ENCODE results near the gene PRMT7.

The PRMT7 gene

DNA sequence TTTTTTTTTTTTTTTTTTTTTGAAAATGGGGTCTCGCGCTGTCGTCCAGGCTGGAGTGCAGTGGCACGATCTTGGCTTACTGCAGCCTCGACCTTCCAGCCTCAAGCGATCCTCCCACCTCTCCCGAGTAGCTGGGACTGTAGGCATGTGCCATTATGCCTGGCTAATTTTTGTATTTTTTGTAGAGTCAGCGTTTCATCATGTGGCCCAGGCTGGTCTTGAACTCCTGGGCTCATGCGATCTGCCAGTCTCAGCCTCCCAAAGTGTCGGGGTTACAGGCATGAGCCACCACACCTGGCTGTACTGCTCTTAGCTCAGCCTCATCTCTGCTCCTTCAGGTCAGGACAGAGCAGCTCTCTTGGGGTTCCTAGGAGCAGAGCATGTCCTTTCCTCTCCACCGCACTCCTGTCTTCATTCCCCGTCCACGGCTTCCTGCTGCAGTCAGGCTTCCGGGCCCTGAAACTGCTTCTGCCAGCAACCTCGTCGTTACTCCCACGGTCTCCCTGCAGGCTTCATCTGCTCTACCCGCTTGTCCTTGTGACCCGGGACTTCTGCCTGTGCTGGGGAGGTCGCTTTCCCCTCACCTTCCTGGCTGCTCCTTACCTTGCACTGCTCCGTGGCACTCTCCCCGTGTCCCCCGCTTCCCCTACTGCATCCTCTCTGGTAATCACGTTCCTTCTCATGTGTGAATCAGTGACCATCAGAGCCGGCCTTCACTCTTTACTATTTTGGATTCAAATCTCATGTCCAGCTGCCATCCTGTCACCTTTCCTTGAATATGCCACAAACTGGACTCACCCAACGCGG lies 38.0 kb downstream of the PRMT7 start:
- DNase-seq, result no peak

DNA sequence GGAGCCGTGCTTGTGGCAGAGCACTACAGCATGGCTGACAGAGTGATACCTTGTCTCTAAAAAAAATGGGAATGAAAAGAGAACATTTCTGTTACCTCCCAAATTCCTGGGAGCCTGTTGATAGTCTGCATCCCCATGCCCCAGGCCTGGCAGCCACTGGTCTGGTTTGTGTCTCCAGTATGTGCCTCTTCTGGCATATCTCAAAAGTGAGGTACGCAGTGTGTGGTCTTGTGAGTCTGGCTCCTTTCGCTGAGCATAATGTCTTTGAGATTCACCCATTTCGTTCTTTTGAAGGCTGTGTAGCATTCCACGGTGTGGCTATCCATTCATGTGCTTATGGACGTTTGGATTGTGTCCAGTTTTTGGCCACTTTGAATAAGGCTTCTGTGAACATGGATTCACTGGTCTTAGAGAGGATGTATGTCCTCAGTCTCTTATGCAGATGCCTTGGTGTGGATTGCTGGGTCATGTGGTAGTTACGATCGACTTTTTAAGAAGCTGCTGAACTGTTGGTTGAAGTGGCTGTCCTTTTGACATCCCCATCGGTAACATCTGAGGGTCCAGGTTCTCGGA lies 39.1 kb downstream of the PRMT7 start:
- DNase-seq, result no peak

DNA sequence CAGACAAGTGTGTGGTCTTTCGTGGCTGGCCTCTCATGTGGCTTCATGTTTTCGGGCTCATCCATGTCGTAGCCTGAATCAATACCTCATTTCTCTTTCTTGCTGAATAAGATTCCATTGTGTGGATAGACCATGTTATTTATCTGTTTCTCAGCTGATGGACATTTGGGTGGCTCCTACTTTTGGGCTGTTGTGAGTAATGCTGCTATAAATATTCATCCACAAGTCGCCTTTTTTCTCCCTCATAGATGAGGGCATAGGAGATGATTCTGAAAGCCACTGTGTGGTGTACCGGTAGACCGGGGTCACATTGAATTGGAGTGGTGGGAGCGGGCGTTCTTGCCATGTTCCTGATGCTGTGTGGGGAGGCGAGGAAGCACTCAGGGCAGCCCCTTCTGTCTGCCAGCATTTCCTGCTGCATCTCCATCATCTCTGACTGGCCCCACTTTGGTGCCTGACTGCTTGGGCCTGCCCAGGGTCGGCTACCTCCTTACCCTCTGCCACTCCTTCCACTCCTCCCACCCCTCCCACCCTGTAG lies 40.1 kb downstream of the PRMT7 start:
- DNase-seq, result no peak

DNA sequence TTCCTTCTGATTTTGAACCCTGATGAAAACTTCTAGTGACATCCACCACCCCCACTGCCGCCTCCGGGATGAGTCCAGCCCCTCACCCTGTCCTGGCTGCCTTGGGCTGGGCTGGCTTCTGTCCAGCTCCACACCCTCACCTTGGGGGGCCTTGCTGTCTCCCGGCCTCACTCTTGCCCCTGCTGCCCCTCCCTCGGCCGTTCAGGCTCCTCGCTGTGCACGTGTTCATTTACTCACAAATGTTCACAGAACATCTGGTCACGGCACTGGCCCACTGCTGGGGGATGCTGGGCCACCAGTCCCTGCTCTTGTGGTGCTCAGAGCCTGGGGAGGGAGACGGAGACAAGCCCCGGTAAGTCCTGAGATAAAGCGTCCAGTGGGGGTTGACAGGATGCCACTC lies 40.6 kb downstream of the PRMT7 start:
- DNase-seq, result no peak

DNA sequence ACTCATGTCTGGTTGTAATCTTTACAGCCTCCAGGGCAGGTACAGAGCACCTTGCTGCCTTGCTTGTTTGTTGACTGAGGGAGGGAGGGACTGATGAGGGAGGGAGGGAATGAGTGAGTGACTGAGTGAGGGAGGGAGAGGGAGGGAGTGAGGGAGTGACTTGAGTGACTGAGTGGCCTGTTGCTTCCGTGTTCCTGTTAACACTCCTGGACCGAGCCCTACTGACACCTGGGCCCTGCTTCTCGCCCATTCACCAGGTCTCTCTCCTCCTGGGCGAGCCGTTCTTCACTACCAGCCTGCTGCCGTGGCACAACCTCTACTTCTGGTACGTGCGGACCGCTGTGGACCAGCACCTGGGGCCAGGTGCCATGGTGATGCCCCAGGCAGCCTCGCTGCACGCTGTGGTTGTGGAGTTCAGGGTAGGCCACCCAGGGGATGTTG lies 41.2 kb downstream of the PRMT7 start:
- no peak for DNase-seq

DNA sequence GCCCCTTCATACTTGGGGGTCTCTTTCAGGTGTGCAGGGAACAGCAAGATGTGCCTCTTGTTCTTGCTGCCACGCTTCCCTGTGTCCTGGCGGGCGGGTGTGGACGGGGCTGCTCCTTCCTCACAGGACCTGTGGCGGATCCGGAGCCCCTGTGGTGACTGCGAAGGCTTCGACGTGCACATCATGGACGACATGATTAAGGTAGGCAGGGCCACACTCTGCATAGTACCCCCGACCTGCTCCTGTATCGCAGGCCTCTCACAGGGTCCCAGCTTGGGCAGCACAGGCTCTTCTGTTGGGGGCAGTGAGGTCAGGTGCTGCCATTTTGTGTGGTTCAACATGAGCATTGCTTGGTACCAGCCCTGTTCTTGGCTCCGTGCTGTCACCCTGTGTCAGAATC lies 42.5 kb downstream of the PRMT7 start:
- DNase-seq, result no peak

DNA sequence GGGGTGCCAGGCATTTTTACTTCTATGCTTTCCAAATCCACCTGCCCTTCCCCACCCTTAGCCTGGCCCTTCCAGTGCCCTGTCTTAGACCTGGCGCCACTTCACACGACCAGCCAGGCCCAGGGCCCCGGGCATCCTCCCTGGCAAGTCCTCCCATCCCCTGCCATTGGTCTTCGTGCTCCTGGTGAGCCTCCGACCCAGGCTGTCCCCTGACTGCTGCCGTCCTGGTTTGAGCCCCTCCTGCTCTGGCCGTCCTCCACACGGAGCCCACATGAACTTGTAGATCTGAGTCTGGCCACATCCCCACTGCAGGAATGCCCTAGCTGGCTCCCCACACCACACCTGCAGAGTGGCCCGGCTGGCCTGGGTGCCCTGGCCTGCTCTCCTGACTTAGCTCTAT lies 44.0 kb downstream of the PRMT7 start:
- no peak for DNase-seq

DNA sequence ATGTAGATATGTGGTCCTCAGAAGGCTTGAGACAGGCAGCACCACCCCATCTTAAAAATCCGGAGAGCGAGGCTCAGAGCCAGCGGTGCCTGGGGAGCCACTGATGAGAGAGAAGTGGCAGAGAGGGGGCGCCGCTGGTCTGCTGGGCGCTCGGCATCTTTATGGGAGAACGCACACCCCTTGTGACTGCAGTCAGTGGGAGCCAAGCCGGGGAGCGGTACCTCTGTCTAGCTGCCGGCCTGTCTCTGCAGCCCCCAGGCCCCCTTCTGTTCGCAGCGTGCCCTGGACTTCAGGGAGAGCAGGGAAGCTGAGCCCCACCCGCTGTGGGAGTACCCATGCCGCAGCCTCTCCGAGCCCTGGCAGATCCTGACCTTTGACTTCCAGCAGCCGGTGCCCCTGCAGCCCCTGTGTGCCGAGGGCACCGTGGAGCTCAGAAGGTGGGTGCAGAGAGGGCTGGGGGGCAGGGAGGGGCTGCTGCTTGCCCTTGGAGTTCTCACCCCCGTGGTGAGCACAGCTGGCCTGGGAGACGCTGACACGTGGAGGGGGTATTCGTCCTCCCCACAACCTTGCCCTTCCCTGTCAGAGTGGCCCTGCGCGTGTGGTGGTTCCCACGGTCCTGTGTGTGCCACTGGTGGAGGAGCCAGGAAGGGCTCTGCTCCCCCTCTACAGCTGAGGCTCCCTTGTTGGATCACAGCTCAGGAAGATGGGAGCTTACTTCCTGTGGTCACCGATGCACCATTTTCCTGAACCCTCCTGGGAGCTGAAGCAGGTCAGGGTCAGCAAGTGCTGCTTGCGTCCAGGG lies 44.8 kb downstream of the PRMT7 start:
- no peak for DNase-seq

DNA sequence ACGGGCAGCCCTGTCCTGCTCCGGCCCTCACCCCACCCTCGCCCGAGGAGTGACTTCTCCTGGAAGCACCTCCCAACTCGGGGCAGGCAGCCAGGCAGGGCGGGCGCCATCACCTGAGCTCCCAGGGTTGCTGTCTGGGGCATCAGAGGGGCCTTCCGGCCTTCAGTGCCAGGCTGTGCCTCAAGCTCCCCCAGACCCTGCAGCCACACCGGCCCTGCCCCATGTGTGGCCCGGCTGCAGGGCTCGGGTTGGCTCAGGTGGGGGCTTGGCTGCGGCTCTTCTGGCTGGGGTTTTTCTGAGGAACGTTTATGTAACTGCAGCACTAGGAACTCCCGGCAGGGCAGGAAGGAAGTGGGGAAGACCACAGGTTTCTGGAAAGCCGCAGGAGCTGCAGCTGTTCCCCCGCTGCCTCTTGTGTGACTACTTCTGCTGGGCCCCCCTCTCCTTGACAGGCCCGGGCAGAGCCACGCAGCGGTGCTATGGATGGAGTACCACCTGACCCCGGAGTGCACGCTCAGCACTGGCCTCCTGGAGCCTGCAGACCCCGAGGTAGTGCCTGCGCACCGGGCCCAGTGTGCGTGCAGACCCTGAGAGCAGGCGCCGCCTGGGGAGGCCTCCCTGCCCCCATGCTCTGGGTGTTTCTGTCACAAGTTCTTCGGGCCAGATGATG lies 45.6 kb downstream of the PRMT7 start:
- peak; percentile 73 for DNase-seq

DNA sequence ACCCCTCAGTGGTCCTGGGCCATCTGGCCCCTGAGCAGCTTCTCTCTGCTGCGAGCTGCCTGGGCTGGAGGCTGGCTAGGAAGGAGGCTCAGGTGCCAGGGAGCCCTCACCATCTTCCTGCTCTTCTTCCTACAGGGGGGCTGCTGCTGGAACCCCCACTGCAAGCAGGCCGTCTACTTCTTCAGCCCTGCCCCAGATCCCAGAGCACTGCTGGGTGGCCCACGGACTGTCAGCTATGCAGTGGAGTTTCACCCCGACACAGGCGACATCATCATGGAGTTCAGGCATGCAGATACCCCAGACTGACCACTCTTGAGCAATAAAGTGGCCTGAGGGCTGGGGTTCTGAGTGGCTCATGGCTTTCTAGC lies 46.1 kb downstream of the PRMT7 start:
- DNase-seq, result no peak

DNA sequence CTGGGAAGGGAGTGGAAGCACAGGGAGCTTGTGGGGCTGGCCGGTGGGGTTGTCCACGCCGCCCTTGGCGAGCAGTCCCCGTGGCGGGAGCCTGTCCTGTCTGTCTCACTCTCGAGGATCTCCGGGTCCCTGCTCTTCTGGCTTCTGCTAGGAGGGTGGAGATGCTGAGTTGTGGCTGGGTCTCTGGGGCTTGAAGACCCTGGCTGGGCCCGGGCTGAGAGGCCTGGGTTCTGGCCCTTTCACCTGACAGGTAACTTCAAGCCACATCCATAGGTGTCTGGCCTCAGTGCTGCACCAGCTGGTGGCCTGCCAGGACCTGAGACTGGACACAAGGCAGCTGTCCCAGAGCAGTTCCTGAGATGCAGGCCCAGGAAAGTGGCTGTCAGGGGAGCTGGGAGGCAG lies 46.7 kb downstream of the PRMT7 start:
- no peak for DNase-seq

DNA sequence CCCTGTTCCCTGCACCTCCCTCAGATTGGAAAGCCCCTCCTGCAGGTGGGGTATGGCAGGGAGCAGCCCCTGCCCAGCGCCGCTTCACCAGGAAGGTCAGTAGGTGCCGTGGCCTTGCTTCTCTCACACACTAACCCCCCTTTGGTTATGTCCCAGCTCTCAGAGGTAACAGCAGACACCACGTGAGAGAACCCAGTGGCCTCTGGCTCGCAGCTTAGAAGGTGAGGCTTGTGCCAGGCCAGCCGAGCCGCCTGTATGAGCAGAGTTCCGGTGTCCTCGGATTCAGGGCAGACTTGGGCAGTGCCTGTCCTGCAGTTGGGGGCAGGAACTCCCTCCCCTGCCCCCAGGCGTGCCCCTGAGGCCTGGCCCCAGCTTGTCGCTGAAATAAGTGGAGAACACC lies 47.1 kb downstream of the PRMT7 start:
- no peak for DNase-seq

DNA sequence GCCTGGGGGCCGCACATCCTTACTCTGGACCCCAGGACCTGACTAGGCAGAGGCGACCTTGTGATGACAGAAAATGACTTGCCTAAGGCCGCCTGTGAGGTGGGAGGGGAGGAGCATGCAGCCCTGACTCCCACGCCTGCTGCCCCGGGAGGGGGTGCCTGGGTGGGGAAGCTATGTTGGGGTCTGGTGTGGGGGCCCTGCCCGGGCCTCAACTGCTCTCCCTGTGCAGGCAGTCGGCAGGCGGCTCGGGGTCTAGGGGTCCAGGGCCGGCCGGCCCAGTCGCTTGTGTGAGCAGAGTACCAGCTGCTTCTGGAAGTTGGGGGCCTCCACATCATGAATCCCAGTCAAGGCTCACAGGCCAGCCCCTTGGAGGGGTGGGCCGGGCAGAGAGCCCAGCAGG lies 48.1 kb downstream of the PRMT7 start:
- no peak for DNase-seq

DNA sequence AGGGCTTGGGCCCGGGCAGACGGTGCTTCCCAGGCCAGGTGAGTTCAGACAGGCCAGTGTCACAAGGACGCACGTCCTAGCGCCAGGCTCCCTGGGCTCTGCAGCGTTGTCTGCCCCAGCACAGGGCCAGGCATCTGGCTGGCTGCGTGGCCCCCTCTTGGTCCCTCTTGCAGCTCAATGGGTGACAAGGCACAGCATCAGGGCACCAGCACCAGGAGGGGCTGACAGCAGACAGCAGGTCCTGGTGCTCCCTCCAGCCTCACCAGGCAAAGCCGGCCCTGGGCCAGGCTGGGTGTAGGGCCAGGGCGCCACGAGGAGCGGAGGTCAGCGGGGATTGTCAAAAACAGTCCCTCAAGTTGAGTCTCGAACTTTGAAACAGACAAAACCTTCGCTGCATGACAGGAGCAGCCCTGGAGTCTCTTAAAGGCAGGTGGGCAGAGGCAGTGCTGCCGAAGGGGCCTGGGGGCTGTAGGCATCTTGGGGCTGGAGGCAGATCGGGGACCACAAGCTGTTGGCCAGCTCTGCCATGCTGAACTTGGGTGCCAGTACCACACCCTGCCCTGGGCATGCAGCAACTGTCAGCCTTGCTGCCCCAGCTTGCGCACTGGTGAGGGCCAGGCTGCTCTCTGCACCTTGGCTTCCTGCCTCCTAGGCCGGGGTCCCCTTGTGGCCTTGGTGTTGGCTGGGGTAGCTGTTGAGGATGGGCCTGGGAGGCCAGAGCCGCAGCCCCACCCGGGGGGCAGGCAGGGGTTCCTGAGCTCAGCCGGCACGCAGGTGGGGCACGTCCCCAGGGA lies 48.8 kb downstream of the PRMT7 start:
- no peak for DNase-seq

DNA sequence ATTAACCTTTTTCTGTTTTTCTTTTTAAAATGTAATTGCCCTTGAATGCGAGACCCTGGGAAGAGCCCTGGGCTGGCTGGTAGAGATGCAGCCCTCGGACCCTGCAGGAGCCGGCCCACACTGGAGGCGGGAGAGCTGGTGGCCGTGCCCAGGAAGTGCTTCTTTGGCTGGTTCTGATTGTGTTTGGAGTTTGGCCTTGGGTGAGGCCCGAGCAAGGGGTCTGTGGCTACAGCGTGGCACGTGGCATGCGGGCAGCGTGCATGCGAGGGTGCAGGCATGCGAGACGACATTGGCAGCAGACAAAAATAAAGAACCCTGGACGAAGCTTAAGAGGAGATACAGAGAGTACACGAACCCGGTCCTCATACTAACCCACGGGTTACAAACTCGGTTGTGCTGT lies 49.7 kb downstream of the PRMT7 start:
- DNase-seq, result no peak

DNA sequence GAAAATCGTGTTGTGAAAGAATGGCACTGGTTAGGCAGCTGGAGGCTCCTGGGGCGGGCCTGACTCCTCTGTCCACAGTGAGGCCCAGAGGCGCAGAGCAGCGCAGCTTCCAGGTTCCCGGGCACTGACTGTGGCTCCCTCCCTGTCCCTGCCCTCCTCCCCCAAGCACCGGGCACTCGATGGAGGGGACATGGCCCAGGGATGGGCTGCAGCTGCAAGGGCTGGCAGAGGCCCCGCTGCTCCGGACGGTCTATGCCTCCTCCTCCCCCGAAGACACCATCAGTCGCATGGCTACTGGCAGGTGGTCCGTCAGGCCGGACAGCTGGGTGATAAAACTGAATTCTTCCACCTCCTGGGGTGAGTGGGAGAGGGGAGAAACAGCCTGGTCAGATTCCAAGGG lies 50.1 kb downstream of the PRMT7 start:
- DNase-seq, result no peak

DNA sequence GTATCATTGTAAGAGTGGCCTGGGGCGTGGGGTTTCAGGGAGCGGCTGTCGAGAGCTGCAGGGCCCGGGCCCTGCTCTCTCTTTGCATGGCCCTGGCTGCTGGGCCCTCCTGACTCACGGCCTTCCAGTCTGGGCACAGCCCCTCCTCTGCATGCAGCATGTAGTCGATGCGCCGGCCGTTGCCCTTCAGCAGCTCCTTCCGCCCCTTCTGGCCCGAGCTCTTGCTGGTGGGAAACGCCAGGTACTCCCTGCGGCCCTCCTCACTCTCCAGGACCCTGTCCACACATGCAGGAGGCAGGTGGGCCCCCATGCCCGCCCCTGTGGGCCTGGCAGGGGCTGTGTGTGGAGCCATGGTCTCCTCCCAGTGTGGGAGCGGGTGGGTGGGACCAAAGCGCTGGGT lies 50.7 kb downstream of the PRMT7 start:
- no peak for DNase-seq

DNA sequence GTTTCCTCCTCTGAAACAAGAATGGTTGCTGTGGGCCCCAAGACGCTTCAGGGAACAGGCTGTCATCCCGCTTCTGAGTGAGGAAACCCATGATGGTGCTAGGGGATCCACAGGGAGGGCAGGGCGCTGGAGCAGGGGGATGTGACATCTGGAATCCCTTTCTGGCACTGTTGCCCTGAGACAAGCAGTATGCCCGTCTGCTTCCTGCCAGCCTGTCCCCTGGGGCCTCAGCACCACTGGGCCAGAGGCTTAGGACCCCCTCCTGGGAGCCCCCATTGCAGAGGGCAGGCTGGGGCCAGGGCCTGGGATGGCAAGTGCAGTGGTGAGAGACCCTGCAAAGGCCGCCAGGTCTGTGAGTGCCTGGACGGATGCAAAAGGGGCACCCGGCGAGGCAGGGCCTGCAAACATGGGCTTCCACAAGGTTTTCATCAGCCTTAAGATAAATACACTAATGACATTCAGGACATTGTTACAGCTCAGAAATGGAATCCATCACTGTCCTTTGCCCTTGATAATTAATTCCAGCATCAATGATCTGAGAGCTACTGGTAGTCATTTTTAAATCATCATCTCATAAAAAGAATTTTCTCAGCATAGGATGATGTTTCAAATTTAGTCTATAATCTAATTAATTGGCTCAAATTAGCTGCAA lies 51.6 kb downstream of the PRMT7 start:
- no peak for DNase-seq

DNA sequence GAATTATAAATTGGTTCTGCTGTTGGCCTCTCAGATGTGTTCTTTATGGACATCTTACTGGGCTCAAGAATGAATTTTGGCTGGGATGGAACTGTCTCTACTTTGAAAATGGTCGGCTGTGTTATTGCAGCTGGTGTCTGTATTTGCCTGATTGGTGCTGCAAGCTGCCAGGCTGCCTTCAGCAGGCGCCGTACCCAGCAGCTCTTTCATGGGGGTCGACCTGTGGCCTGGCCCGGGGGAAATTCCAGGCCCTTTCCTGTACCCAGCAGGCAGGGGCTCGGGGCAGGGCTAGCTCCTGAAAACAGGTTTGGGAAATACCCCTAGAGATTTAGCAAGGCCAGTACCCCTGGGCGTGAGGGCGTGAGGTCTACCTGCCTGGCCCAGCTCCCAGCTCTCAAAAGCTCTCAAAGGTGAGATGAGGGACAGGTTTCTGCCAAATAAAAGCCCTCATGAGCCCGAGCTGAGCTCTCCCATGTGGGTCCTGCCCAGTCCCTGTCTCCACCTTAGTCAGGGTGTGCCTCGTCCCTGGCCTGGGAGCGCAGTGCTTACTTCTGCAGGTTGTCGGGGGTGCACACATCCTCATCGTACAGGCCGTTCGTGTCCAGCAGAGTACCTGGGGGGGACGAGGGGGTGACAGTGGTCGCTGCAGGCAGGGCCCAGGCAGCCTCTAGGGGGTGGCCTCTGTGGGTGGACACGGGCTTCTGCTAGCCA lies 52.3 kb downstream of the PRMT7 start:
- DNase-seq, result no peak

DNA sequence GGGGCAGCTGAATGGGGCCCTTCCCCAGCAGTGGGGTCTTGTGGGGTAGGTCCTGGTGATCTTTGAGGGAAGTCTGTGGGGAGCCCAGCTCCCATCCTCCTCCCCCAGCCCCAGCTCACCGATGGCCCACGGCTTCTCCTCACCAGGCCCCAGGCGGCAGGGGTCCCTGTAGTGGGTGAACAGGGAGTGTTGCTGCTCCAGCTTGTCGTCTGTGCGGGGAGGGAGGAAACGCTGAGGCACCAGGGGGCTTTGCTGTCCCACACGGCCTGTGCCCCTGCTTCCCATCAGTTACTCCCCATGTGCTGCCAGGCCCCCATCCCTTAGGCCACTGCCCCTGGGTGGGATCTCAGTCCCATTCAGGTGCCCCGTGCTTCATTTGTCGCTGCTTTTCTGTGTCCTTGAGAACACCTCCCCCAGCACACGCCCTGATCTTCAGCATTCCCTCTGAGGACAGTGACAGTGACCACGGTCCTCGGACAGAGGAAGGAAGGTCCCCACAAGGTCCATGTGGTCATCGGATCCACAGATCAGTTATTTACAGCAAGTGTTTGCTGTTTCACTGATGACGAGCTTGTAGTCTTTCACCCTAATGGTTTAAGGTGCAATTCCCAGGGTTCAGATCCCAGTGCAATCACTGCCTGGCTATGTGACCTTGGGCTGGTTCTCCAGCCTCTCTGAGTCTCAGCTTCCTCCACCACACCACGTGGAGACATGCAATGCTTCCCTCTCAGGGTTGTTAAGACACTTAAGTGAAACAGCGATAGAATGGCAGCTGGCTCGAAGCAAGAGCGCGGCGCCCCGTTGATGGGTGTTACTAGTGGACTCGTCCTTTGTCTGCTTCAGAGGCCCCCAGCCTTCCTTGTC lies 53.1 kb downstream of the PRMT7 start:
- no peak for DNase-seq

Measured in activated effector memory CD4-positive, alpha-beta T cell treated with Interleukin-2 at 50 U/mL for 16 hours (primary cell).